Activated CD4-positive, alpha-beta T cell treated with anti-CD3 and anti-CD28 coated beads for 24 hours (primary cell): Measurements from ENCODE around the gene ARHGAP8.

Experiments used
- DNase-seq, 2 donors: peaks; one replicate each; pipeline ENCODE4 v3.0.0-alpha.2; 2020; ENCODE audit warnings: low read depth in 2 of 2

Gene ARHGAP8

GRCh38 chr22:44907765-44908737 lies 155.7 kb downstream of the ARHGAP8 start:
- no peak for DNase-seq

- DNase-seq = no peak
Observed at GRCh38 chr22:44909241-44909640, 156.9 kb downstream of the ARHGAP8 start.
